Thoracic aorta (tissue), 2 donors: ENCODE data around the gene SPINK8. TPM values are rescaled to one million over a fixed set of nuclear protein-coding genes. Genes with fewer than 3 reads are reported as not detected.

Experiments
- ATAC-seq: fragments of 150-250 bp; one replicate; pipeline ENCODE4 v1.8.0; 2017; ENCODE audit warnings: low read depth; ENCODE audit not compliant: insufficient number of reproducible peaks, low FRiP score
- DNase-seq: peaks from one replicate; pipeline ENCODE4 v3.0.0-alpha.2; 2020; ENCODE audit warnings: low spot score
- H3K27ac ChIP-seq, 2 donors: fragments of 200-600 bp; sonication (generic); 1 replicate in 1 of 2; 2 replicates in 1 of 2; pipeline ENCODE4 v1.5.1; 2016; ENCODE audit warnings: mild to moderate bottlenecking in 2 of 2, moderate library complexity in 2 of 2
- H3K27me3 ChIP-seq: fragments of 200-600 bp; sonication (generic); replicated peaks from 2 replicates; pipeline ENCODE4 v1.6.0; 2016; ENCODE audit warnings: mild to moderate bottlenecking; ENCODE audit not compliant: insufficient read depth
- H3K36me3 ChIP-seq: fragments of 200-600 bp; sonication (generic); one replicate; pipeline ENCODE4 v1.5.1; 2016
- H3K4me1 ChIP-seq, 2 donors: fragments of 200-600 bp; sonication (generic); 1 replicate in 1 of 2; 2 replicates in 1 of 2; pipeline versions ENCODE4 v1.5.1 to v1.6.0; 2016; ENCODE audit warnings: low read depth in 2 of 2, mild to moderate bottlenecking in 1 of 2; ENCODE audit not compliant: control insufficient read depth in 1 of 2
- H3K4me3 ChIP-seq: fragments of 200-600 bp; sonication (generic); 2 replicates; pipeline ENCODE4 v1.5.1; 2016; ENCODE audit warnings: mild to moderate bottlenecking
- H3K9me3 ChIP-seq: fragments of 200-600 bp; sonication (generic); 2 replicates; pipeline ENCODE4 v1.5.1; 2016
- total RNA-seq, 2 donors: library from RNA; depleted of rRNA; stranded (reverse); fragments of >200 nt; gene quantifications; one replicate each; pipeline versions ENCODE4 v1.1.0 to v1.2.3, GENCODE V29; 2016
- TF ChIP-seq, protein P1 (sequence below): fragments of 200-600 bp; sonication (generic); IDR thresholded peaks from one replicate; pipeline ENCODE4 v1.5.1; 2019; ENCODE audit warnings: antibody characterized with exemption

Gene SPINK8
- total RNA-seq, 2 donors from 2014 or later, result not detected

DNA sequence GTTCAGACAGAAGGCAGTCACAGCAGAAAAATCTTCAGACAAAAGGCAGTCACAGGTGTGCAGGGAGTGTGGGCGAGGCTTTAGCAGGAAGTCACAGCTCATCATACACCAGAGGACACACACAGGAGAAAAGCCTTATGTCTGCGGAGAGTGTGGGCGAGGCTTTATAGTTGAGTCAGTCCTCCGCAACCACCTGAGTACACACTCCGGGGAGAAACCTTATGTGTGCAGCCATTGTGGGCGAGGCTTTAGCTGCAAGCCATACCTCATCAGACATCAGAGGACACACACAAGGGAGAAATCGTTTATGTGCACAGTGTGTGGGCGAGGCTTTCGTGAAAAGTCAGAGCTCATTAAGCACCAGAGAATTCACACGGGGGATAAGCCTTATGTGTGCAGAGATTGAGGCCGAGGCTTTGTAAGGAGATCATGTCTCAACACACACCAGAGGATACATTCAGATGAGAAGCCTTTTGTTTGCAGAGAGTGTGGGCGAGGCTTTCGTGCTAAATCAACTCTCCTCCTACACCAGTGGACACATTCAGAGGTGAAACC is 65.0 kb downstream of the SPINK8 start:
- no peak for ATAC-seq
- H3K36me3 ChIP-seq, result peaks cover 13% of the 10 kb centered on the region
- DNase-seq, result no peak

DNA sequence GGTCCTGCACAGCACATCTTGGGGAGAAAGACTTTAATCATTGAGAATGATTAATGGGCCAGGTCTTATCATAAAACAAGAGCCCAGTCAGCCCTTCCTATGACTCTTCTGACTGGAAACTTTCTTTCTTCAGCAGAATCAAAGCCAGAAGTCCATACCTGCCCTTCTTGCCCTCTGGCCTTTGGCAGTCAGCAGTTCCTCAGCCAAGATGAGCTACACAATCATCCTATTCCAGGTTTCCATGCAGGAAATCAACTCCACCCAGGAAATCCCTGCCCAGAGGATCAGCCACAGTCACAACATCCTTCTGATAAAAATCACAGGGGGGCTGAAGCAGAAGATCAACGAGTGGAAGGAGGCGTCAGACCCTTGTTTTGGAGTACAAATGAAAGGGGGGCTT is 65.7 kb downstream of the SPINK8 start:
- no peak for DNase-seq

More for the DNA sequence above, 65.0 kb downstream of the SPINK8 start:
- TF ChIP-seq, protein P1, sequence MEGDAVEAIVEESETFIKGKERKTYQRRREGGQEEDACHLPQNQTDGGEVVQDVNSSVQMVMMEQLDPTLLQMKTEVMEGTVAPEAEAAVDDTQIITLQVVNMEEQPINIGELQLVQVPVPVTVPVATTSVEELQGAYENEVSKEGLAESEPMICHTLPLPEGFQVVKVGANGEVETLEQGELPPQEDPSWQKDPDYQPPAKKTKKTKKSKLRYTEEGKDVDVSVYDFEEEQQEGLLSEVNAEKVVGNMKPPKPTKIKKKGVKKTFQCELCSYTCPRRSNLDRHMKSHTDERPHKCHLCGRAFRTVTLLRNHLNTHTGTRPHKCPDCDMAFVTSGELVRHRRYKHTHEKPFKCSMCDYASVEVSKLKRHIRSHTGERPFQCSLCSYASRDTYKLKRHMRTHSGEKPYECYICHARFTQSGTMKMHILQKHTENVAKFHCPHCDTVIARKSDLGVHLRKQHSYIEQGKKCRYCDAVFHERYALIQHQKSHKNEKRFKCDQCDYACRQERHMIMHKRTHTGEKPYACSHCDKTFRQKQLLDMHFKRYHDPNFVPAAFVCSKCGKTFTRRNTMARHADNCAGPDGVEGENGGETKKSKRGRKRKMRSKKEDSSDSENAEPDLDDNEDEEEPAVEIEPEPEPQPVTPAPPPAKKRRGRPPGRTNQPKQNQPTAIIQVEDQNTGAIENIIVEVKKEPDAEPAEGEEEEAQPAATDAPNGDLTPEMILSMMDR, result no peak
- H3K4me1 ChIP-seq, result no peaks in the 10 kb centered on the region
- H3K4me3 ChIP-seq, result no peak overlapping the region
- H3K27ac ChIP-seq, result no peak overlapping the region
- H3K27me3 ChIP-seq, result no peaks in the 10 kb centered on the region
- no peaks in the 10 kb centered on the region for H3K9me3 ChIP-seq

DNA sequence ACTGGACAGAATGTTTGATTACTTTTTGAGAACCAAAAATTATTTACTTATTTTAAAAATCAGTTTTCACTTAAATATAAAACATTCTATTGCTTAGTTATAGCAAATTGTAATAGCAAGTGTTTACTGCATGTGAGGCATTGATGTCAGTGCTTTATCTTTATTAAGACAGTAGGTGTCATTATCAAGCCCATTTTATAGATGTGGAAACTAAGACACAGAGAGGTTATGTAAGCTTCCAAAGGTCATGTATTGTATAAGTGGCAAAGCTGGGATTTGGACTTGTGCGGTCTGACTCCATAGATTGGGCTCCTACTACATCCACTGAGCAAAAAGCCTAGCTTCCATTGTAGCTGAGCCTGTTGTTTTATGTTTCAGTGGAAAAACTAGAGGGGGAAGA is 74.9 kb downstream of the SPINK8 start:
- Histone ChIP-seq H3K27ac (no peak overlapping the region), H3K4me3 (no peak overlapping the region), H3K27me3 (no peaks in the 10 kb centered on the region), H3K4me1 (no peaks in the 10 kb centered on the region), H3K36me3 (peaks cover 2% of the 10 kb centered on the region), H3K9me3 (no peaks in the 10 kb centered on the region)
- no peak for DNase-seq
- TF ChIP-seq, protein P1, result no peak
- ATAC-seq, result no peak

More for the DNA sequence above, 65.7 kb downstream of the SPINK8 start:
- TF ChIP-seq, protein P1, result no peak
- Histone ChIP-seq H3K9me3 (no peaks in the 10 kb centered on the region), H3K36me3 (peaks cover 13% of the 10 kb centered on the region), H3K4me1 (no peaks in the 10 kb centered on the region), H3K27me3 (no peaks in the 10 kb centered on the region), H3K4me3 (no peak overlapping the region), H3K27ac (no peak overlapping the region)
- ATAC-seq, result no peak

Other genes starting within 250 kb of the SPINK8 start
- 1 to 10 TPM in 1 of 2 donors, not detected in 1; 2.5 TPM for gene CDC25A, start 145.2 kb downstream of the SPINK8 start, total RNA-seq
- gene CAMP, start 110.2 kb downstream of the SPINK8 start, total RNA-seq, result not detected
- 1 to 10 TPM; 8.9 to 9.1 TPM for gene ZNF589, start 92.6 kb downstream of the SPINK8 start, total RNA-seq
- gene NME6, start 32.3 kb downstream of the SPINK8 start, total RNA-seq, result 10 to 100 TPM; 13.7 to 34.2 TPM
- gene FBXW12, start 38.6 kb upstream of the SPINK8 start, total RNA-seq, result not detected
- 100 to 1,000 TPM; 177 to 210 TPM for gene PLXNB1, start 96.4 kb upstream of the SPINK8 start, total RNA-seq
- 10 to 100 TPM in 1 of 2 donors, 1 to 10 TPM in 1; 5.9 to 15.2 TPM for gene CCDC51, start 106.5 kb upstream of the SPINK8 start, total RNA-seq
- gene TMA7, start 106.6 kb upstream of the SPINK8 start, total RNA-seq, result 100 to 1,000 TPM; 112 to 164 TPM
- gene ATRIP, start 113.1 kb upstream of the SPINK8 start, total RNA-seq, result 1 to 10 TPM; 4.0 to 8.3 TPM
- gene SHISA5, start 170.5 kb upstream of the SPINK8 start, total RNA-seq, result 100 to 1,000 TPM; 151 to 159 TPM
- gene PFKFB4, start 223.1 kb upstream of the SPINK8 start, total RNA-seq, result 1 to 10 TPM; 3.7 to 8.5 TPM
- gene UCN2, start 230.1 kb upstream of the SPINK8 start, total RNA-seq, result 1 to 10 TPM in 1 of 2 donors, not detected in 1; 3.0 TPM